NCI-H226 (cell line): ENCODE data around the gene TMEM150B.
A peak's percentile ranks its signal among the peaks of the same experiment; 100 is the strongest.
"Not testable (repeated sequence)": the region's sequence is repeated elsewhere in the genome, so short reads cannot be mapped to it uniquely, and the experiment has no call there.

ENCODE experiments used
- DNase-seq: peaks from one replicate; pipeline ENCODE4 v3.0.0-alpha.2; 2015

TMEM150B gene

GRCh38 chr19:55339105-55339888 is 14.2 kb upstream of the TMEM150B start, which contains the start of gene KMT5C:
Gene KMT5C, plus strand, starts transcription at chr19:55339876. Its CDS starts 2,061 bp downstream, at chr19:55341937.
- DNase-seq: peak; percentile 100

- no peak for DNase-seq
Observed at GRCh38 chr19:55336101-55336500, 11.0 kb upstream of the TMEM150B start.

GRCh38 chr19:55333870-55334269 is 8.7 kb upstream of the TMEM150B start:
- DNase-seq: no peak

GRCh38 chr19:55329791-55330190 is 4.7 kb upstream of the TMEM150B start:
- DNase-seq: not testable (repeated sequence)

DNA sequence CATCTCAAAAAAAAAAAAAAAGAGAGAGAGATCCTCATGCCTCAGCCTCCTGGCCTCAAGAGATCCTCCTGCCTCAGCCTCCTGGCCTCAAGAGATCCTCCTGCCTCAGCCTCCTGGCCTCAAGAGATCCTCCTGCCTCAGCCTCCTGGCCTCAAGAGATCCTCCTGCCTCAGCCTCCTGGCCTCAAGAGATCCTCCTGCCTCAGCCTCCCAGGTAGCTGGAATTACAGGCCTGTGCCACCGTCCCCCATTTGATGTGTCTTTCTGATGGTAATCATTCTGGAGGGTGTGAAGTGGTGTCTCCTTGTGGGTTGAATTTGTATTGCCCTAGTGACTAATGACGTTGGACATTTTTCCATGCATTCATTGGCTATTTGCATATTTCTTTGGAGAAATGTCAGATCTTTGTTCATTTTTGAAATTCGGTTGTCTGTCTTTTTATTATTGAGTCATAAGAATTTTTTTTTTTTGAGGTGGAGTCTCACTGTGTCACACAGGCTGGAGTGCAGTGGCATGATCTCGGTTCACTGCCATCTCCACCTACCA is 3.7 kb upstream of the TMEM150B start:
- DNase-seq: not testable (repeated sequence)

GRCh38 chr19:55324662-55325061 is 479 bp downstream of the TMEM150B start:
- no peak for DNase-seq

- no peak for DNase-seq
Observed at GRCh38 chr19:55322204-55322885, 2.8 kb downstream of the TMEM150B start.

- no peak for DNase-seq
Observed at GRCh38 chr19:55321466-55322137, 3.5 kb downstream of the TMEM150B start.

GRCh38 chr19:55320844-55321419 is 4.2 kb downstream of the TMEM150B start:
- no peak for DNase-seq

DNA sequence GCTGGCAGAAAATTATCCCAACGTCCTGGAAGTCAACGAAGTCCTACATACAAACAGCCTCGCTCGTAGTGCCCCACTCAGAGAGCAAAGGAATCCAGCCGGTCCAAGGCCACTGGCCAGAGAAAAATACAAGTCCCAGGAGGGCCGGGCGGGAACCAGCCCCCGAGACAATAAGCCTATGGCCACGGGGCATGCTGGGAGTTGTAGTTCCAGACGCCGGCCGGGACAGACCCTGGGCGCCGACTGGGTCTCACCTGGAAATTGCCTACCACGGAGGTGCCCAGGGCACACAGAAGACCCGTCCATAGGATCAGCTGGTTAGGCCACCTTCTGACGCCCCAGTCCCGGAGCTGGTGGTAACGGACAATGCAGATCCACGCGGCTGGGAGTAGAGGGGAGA is 5.4 kb downstream of the TMEM150B start:
- DNase-seq: no peak

- no peak for DNase-seq
Observed at GRCh38 chr19:55316646-55317045, 8.5 kb downstream of the TMEM150B start.

DNA sequence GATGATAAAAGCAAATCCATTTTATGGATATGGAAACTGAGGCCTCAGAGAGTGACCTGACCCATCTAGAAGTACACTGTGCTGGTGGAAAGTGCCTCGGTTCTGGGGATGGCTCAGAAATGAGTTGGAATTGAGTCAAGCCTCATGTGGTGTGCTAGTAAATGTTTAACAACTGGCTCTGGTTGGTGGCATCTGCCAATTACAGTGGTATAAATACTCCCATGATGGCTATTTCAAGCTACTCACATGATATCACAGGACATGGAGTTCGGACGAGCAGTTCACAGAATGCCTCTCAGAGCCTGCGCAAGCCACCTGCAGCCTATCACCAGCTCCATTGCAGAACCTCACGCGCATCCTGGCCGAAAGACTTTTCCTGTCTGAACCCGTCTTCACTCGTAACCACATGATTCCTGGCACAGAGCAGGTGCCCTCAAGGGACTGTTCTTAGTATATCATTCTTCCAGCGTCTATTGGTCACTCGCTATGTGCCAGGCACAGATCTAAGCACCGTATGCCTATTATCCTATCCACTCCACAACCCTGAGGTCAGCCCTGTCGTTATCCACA is 9.1 kb downstream of the TMEM150B start:
- no peak for DNase-seq

GRCh38 chr19:55314396-55314795 is 10.7 kb downstream of the TMEM150B start:
- no peak for DNase-seq

GRCh38 chr19:55312621-55313512 is 12.3 kb downstream of the TMEM150B start:
- no peak for DNase-seq

GRCh38 chr19:55311797-55312196 is 13.3 kb downstream of the TMEM150B start:
- no peak for DNase-seq

DNA sequence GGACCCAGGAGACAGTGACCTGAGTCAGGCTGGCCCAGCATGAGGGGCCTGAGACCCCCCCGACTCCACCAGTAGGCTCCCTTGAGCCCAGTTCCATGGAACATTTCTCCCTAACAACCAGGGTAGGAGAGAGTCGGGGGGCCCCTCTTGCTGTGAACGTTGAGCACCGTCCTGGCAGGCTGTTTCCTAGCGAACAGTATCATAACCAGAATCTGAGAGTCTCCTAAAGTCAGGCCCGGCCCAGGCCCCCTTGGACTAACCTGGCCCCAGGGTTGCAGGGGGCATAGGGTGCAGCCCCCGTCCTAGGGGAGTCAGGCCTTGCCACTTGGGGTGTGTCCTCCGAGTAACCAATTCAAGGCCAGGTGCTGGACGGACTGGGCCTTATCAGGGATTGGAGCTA is 13.7 kb downstream of the TMEM150B start:
- DNase-seq: no peak

GRCh38 chr19:55310498-55310897 is 14.6 kb downstream of the TMEM150B start:
- no peak for DNase-seq

GRCh38 chr19:55309448-55309847 is 15.7 kb downstream of the TMEM150B start:
- no peak for DNase-seq

DNA sequence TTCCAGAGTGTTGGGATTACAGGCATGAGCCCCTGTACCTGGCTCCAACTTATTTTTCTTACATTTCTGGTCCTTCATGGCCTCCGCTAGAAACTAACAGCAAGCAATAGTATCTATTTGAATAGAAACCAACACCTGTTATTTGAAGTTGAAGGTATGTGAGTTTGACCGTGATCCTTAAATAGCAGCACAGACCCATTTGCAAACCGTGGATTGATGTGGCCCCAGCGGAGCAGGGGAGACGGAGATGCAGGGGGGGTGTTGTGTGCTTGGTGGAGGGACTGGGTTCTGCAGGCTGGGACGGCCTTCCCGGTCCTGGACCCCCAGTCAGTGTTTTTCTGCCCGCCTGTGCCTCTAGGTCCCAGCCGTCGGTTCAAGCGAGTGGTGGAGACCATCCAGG is 16.9 kb downstream of the TMEM150B start:
- DNase-seq: no peak

- no peak for DNase-seq
Observed at GRCh38 chr19:55306712-55307111, 18.4 kb downstream of the TMEM150B start.

- no peak for DNase-seq
Observed at GRCh38 chr19:55305983-55306562, 19.1 kb downstream of the TMEM150B start.
